Left forelimb (tissue), 1 donor: Measurements from ENCODE around the gene PROSER2.

Experiments used
- DNase-seq: peaks from one replicate; pipeline ENCODE4 v3.0.0-alpha.2; 2018; ENCODE audit warnings: low spot score

PROSER2 gene

DNA sequence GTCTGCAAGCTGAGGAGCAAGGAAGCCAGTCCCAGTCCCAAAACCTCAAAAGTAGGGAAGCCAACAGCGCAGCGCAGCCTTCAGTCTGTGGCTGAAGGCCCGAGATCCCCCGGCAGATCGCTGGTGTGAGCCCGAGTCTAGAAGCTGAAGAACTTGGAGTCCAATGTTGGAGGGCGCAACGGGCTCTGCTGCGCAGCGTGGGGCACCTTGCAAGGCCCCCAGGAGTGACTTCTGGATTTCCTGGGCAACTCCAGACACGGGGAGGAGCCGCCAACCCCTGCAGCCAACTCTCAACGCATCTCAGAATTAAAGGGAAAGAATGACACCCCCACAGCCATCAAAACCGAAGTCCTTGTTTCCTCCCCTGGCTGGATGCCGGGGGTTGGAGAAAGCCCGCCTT, 18.8 kb upstream of the PROSER2 start:
- no peak for DNase-seq

DNA sequence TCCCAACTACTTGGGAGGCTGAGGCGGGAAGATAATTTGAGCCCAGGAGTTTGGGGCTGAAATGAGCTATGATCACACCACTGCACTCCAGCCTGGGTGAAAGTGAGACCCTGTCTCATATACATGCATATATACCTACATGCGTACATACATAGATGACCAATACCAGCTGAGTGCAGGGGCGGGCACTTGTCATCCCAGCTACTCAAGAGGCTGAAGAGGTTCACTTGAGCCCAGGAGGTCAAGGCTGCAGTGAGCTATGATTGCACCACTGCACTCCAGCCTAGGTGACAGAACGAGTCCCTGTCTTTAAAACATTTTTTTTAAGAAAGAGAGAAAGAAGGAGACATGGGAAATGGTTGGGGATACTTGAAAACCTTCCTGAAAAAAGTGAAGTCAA, 17.4 kb upstream of the PROSER2 start:
- no peak for DNase-seq

DNA sequence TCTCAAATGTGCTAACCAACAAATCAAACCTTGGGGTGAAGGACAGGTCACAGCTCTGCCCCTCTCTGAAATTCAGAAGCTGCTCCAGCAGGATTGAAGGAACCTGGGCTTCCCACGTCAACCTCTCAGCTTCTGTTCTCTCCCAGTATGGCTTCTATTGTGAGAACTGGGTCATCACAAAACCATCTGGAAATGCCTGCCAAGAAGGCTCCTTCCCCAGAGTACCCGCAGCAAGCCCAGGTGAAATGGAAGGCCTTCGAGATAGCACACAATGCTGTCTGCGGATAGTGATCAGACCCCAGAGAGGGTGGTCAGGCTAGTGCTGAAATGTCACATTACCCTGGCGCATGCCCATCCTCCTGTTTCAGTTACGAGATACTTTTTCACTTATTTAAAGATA, 16.4 kb upstream of the PROSER2 start:
- DNase-seq, result no peak

DNA sequence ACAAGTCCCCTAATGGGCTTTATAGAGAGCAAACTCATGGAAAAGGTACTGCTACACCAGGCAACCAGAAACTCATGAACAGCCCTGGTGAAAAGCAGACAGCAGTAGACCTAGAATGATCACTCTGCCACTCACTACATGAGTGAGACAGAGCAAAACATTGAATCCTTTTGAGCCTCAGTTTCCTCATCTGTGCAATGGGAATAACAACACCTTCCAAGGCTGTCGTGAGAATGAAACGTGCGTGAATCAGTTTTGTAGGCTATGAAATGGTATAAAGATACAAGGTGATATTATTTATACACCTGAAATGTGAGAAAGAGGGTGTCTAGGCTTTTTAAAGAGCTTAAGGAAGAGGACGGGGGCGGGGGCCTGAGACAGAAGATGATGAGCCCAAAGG, 14.3 kb upstream of the PROSER2 start:
- DNase-seq, result no peak

DNA sequence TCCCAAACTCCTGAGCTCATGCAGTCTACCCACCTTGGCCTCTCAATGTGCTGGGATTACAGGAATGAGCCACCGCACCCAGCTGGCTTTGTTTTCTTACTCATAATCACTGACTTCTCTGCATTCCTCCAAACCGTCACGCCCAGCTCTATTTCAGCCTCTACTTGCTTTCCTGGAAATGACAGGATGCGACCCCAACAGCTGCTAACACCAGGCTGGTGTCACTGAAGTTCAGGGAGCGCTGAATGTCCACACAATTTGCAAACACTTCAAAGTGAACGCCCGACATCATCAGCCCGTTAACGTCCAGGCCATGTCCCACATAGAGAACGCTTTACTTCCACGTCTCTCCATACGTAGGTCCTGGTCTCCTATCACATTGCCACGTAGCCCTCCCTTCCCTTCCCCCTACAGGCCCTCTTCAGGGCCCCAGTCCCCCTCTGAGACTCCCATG, 12.8 kb upstream of the PROSER2 start:
- no peak for DNase-seq

DNA sequence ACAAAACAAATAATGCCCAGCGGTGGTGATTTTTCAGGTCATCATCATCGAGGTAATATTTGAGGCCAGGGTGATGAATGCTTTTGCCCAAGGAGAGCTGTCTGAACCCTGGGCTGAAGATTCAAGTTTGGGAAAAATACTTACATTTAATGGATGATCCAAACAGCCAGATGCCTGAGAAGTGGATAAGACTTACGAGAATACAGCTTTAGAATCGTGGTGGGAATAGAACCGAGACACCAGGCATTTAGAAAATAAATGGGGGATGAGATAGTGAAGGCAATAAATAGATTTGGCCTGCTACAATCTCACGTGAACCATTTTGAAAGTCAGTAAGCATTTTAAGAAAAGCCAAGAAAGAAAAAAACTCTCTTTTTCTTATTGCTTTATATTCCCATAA, 12.2 kb upstream of the PROSER2 start:
- DNase-seq, result no peak

DNA sequence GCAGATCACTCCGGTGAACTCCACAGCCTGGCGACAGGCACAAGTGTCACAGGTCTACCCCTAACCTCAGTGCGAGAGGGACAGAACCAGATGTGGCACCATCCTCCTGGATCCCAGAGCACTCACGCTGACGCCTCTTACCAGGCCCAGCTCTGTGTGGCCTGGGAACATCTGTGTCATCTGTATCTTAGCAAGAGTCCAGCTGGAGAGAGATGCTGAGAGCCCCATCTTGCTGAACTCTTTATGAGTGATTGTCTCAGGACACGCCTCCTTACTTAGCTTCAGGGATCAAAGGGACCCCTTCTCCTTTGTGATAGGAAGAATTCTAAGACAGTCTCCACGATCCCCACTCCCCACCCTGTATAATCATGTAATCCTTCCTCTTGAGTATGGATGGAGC, 10.0 kb upstream of the PROSER2 start:
- DNase-seq, result no peak

DNA sequence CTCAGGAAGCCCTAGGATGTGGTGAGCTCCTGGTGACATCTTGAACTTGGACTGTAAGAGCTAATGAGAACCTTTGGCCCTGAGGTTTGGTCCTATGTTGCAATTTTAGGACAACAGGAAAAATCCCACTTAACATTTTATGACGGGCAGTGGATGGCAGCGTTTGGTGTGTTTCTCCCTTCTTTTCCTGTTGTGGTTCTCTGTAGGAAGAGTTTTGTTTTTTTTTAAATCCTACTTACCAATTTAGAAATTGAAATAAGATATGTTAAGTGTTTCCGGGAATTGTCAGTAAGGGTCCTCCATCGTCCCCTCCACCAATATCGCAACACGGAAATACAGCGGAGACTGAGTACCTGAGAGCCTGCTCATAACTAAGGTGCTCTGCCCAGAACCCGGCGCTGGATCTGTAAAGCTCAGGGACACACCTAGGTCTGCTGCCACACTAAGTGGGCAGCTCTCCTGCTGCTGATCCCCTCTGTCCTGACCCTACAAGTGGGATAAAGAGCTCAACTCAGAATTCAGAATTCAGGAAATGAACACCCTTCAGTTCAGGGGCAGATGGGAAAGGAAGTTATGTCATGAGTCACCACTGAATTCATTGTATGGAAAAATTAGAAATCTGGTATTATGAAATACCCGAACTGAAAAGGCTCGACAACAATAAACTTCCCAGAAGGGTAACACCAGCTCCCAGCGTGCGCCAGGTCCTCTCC, 9.1 kb upstream of the PROSER2 start:
- DNase-seq, result no peak

DNA sequence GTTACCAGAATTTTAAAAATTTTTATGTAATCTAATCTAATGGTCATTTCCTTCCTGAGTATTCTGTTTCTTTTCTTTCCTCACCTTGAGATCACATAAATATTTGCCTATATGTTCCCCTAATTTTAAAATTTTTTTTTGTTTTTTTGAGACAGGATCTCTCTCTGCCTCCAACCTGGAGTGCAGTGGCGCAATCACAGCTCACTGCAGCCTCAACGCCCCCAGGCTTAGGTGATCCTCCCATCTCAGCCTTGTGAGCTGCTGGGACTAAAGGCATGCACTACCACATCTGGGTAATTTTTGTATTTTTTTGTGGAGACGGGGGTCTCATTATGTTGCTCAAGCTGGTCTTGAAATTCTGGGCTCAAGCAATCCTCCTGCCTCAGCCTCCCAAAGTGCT, 4.1 kb upstream of the PROSER2 start:
- no peak for DNase-seq

DNA sequence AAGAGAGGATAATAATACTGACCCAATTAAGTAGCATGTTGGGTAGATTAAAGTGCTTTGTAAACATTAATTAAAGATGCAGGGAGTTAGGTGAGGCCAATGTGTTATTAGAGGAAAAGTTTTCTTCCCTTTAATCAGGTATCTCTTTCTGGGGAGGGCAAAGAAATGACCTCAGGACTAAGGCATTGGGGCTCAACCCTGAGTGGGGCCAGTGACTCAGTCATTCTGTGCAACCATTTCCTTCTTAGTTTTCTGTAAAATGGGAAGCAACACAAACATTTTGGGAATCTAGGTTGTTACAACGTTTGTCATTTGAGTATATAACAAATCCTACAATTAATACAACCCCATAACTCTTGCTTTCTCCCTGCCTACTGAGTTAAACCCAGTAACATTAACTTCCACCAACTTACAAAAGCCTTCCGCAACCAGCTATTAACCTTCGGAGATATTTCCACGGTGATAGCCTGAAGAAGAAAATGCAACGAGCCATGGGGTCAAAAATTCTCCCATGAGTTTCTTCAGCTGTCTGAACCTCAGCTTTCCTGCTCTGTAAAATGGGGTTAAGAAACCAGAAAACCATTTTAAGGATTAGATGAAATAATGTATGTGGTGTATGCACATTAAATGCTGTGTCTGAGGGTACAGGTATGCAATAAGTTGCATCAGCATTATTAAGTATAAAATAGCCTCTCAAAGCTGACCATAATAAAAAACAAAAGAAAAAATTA, 965 bp upstream of the PROSER2 start:
- DNase-seq, result no peak

DNA sequence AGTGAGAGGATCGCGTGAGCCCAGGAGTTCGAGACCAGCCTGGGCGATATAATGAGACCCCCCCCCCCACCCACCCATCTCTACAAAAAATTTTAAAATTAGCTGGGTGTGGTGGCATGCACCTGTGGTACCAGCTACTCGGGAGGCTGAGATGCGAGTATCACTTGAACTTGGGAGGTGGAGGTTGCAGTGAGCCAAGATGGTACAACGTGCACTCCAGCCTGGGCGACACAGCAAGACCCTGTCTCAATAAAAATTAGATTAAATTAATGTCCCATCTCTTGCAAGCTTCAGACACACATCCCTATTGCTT, 391 bp upstream of the PROSER2 start:
- DNase-seq, result no peak

DNA sequence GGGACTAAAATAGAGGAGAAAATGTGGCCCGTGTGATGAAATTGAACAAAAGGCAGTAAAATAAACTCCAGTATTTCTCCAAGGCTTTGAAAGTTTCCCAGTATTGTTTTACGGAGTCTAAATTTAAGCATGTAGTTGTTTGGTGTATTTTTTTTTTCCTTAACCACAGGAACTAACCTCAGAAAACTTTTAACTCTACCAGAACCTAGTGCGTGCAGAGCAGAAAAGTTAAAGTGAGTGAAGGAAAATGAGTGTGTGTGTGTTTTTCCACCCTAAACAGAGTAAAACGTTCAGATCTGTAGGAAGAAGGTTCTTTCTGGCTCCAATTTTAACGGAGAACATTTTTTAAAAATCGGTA, 812 bp downstream of the PROSER2 start:
- no peak for DNase-seq

DNA sequence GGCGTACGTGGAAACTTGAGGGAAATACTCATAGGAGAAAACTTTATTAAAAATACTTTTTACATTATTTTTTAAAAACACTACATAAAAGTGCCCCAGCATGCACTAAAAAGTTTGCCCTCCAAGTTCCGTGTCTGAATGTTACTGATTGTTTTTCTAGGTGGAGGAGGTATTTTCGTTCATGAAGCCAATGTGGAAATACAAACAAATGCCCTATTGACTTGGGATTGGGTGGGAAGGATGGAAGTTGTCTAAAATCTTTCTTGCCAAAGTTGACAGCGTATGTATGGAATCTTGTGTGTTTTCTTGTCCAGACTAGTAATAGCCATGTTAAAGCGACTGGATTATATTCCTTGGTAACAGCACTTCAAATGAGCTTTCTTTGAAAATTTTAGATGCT, 1.2 kb downstream of the PROSER2 start:
- no peak for DNase-seq

DNA sequence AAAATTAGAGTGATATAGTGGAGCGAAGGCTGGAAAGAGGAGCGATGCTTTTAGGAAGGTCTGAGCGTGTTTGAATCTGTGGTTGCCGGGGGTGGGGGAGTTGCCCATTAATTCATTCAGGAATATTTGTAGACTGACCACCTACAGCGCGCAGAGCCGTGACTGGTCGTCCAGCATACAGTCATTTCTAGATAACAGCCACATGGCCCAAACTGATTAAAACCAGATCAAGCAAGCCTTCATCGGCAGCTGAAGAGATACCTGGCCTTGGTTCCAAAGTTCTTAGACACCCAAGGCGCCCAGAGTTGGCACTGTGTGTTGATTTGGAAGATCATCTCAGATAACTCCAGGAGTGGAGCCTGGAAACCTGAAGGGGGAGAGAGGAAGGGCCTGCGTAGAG, 1.7 kb downstream of the PROSER2 start:
- no peak for DNase-seq

DNA sequence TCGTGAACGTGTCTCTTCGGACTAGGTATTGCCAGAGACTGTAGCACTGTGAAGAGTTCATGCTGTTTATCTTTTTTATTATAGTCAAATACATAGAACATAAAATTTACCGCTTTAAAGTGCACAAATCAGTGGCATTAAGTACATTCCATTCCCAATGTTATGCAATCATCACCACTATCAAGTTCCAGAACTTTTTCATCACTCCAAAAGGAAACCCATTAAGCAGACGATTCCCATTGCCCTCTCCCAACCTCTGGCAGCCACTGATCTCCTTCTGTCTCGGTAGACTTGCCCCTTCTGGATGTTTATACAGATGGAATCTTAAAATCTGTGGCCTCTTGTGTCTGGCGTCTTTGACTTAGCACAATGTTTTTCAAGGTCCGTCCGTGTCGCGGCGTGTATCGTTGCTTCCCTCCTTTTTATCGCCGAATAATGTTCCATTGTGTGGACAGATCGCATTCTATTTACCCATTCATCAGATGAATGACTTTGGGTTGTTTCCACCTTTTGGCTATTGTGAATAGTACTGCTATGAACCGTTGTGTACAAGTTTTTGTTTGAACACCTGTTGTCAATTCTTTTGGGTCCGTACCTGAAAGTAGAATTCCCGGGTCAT, 2.7 kb downstream of the PROSER2 start:
- DNase-seq, result no peak

DNA sequence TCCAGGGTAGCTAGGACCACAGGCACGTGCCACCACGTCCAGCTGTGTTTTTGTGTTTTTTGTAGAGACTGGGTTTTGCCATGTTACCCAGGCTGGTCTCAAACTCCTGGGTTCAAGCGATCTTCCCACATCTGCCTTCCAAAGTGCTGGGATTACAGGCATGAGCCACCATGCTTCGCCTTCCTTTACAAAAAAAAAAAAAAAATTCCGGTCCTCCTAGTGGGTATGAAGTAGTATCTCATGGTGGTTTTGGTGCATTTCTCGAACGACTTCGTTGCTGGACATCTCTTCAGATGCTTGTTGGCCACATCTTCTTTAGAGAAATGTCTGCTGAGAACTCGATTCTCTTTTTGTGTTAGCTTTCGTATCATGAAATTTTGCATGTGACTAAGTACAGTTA, 3.9 kb downstream of the PROSER2 start:
- DNase-seq, result no peak

DNA sequence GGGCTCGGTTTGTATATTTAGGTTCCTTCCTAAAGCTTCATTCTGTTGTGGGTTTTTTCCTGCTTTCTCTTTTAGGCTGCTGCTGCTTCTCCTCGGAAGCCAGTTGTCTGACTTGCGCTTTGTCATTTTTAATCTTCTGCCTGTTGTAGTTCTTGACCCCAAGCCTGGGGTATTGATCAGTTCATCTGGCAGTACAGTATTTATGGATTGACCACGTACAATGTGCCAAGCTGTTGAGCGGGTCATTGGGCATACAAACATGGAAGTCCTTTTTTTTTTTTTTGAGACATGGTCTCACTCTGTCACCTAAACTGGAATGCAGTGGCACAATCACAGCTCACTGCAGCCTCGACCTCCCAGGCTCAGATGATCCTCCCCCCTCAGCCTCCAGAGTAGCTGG, 4.3 kb downstream of the PROSER2 start:
- no peak for DNase-seq

DNA sequence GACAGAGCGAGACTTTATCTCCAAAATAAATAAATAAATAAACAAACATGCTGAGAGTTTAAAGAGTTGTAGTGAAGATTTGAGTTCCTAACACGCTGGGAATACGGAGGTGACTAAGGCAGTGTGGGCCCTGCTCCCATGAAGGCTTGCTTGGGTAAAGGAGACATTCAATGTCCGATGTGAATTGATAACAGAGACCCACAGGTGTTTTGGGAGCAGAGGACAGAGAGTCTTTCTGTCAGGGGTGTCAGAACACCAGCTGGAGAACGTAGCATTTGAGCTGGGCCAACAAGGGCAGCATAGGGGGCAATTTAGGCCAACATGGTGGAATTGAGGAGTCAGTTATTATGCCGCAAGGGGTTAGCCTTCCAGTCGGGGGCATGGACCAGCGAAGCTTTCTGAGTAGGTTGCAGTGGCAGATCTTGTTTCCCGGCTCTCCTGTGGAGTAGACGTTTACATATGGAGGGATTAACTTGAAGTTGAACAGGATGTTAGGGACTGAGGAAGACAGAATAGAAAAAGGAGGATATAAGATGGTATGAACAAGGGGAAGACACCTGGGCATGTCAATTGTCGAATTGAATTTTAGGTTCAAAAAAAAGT, 5.6 kb downstream of the PROSER2 start:
- no peak for DNase-seq

DNA sequence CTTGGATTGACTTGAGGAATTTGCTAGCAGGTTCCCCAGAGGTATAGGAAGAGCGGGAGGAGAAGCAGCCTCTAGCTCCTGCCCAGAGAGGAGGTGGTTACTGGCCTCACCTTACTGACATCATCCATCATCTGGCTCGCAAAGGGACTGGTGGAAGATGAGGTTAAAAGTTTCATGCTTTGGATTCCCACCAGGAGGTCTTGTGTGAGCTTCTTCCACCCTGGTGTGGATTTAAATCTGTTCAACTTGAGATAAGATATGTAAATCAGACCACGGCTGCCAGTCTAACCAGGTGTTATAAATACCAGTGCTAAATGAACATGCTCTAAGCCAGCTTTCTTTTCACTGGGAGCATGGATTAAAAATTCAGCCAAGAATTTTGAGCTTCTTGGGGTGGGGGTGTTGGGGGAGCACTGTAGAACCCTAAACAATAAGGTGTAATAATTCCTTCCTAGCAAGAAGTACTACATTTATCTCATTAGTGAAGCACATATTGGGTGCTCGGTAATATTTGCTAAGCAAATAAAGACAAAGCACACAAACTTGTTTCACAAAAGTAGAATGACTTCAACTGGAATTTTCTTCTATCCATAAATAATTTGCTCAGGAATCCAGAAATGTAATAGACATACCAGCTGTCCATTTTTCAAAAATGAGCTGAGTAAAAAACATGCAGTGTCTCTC, 7.8 kb downstream of the PROSER2 start:
- no peak for DNase-seq

DNA sequence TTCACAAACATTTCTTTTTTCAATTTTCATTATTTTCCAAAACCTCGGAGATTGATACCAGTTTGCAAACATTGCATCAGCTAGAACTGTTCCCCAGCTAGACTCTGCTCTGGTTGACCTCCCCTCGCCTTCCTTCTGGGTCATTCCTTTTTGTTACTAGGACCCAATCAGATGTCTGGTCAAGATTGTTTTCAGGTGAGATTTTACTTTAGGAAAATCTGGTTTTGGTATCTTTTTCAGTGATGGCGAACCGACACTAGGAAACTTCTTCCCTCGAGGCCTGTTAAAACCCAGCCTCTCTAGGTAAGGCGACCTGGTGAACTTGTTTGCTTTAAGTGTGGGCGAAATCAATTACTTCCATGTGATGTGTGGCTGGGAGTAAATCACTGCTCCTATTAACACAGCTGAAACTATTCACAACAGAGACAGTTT, 8.4 kb downstream of the PROSER2 start:
- DNase-seq, result no peak

DNA sequence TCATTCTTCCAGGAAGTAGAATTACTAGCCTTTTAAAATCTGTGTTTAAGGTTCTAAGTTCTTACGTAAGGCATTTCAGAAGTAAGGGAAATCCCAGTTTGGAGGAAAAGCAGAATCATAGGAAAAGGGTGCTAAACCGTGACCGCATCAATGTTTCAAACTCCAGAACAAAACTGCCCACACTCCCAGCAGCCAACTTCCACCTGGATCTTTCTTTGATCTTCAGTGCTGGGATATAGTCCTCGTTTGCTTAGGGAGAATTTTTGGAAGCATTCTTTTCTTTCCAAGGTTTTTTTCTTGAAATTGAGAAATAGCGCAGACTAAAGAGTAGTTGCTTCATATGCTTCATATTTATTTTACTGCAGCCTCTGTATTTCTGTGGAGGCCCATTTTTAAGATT, 8.9 kb downstream of the PROSER2 start:
- no peak for DNase-seq

DNA sequence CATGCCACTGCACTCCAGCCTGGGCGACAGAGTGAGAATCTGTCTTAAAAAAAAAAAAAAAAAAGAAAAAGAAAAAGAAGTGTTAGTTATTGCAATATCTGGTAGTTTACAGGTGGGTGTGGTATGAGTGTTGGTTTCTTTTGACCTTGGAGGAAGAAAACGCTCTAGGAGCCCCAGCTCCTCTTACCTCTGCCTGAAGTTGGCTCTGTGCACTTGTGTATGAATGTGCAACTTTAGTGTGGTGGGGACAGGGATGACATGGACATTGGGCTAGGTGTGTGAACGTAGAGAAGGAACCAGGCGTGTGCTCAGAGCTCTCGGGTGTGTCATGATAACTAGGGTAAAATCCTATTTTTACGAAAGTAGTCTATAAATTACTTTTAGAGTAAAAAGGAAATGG, 11.9 kb downstream of the PROSER2 start:
- no peak for DNase-seq

DNA sequence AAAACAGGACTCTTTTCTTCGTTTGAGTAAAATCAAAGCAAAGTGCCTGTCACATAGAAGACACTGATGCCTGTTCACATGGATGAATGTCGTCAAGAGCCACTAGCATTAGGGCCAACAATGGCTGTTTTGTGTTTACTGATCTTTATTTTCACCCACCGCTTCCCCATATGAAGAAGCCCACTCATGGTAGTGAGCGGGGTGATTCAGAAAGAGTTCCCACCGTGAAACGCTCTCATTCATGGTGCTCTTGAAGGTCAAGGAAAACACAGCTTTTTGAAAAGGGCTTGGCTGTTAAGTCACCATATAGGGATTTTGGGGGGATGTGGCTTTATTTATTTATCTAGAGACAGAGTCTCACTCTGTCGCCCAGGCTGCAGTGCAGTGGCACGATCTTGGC, 12.5 kb downstream of the PROSER2 start:
- DNase-seq, result no peak
